K562 (cell line): ENCODE data around the gene MKS1. TPM values are rescaled to one million over a fixed set of nuclear protein-coding genes. Genes with fewer than 3 reads are reported as not detected.

ENCODE experiments used
- BACH1 ChIP-seq: fragments of 200-800 bp; sonication (Bioruptor generic); IDR thresholded peaks from 2 replicates; pipeline ENCODE4 v1.6.1; 2016; ENCODE audit warnings: missing genetic modification characterization, missing compliant biosample characterization
- CEBPB ChIP-seq: fragments of 450-650 bp; IDR thresholded peaks from 2 replicates; pipeline ENCODE4 v1.6.1; 2016; ENCODE audit warnings: missing genetic modification characterization, missing compliant biosample characterization
- COPS2 ChIP-seq: fragments of 450-650 bp; conservative IDR thresholded peaks from 2 replicates; pipeline ENCODE4 v1.6.1; 2016; ENCODE audit warnings: mild to moderate bottlenecking, moderate library complexity
- CREM ChIP-seq: IDR thresholded peaks from 2 replicates; pipeline ENCODE4 v1.6.1; 2014; ENCODE audit warnings: antibody characterized with exemption, low read depth
- FOXP1 ChIP-seq: sonication (generic); formaldehyde crosslinking; IDR thresholded peaks from 2 replicates; pipeline ENCODE4 v1.8.0; 2022; ENCODE audit warnings: mild to moderate bottlenecking, missing genetic modification reagents
- GTF2A2 ChIP-seq: IDR thresholded peaks from 2 replicates; pipeline ENCODE4 v1.6.1; 2016; ENCODE audit warnings: mild to moderate bottlenecking, missing genetic modification characterization, missing compliant biosample characterization
- HNRNPUL1 ChIP-seq: fragments of 200-400 bp; formaldehyde crosslinking; IDR thresholded peaks from 2 replicates; pipeline ENCODE4 v1.6.1; 2017; ENCODE audit warnings: low read length
- JUNB ChIP-seq: fragments of 450-650 bp; formaldehyde crosslinking; conservative IDR thresholded peaks from 2 replicates; pipeline ENCODE4 v1.4.0; 2020; ENCODE audit warnings: mild to moderate bottlenecking
- PURB ChIP-seq: sonication (generic); formaldehyde crosslinking; IDR thresholded peaks from 2 replicates; pipeline ENCODE4 v1.9.0; 2021; ENCODE audit warnings: low read depth, mild to moderate bottlenecking, missing genetic modification reagents
- RERE ChIP-seq: sonication (generic); formaldehyde crosslinking; IDR thresholded peaks from 2 replicates; pipeline ENCODE4 v1.8.0; 2023; ENCODE audit warnings: missing genetic modification reagents, mild to moderate bottlenecking, borderline replicate concordance
- SAFB2 ChIP-seq: fragments of 200-400 bp; formaldehyde crosslinking; IDR thresholded peaks from 2 replicates; pipeline ENCODE4 v1.6.1; 2018; ENCODE audit warnings: borderline replicate concordance, low read length, low read depth, moderate library complexity; ENCODE audit not compliant: severe bottlenecking
- SMAD2 ChIP-seq: fragments of 150-350 bp; IDR thresholded peaks from 2 replicates; pipeline ENCODE4 v1.6.1; 2014; ENCODE audit warnings: low read depth, mild to moderate bottlenecking, low read length
- SOX6 ChIP-seq: fragments of 450-650 bp; IDR thresholded peaks from 2 replicates; pipeline ENCODE4 v1.6.1; 2014; ENCODE audit warnings: mild to moderate bottlenecking
- SPI1 ChIP-seq: IDR thresholded peaks from 2 replicates; pipeline ENCODE4 v1.6.1; 2011; ENCODE audit warnings: low read depth, low read length, control low read depth, borderline replicate concordance
- TFE3 ChIP-seq: fragments of 450-650 bp; formaldehyde crosslinking; IDR thresholded peaks from 2 replicates; pipeline ENCODE4 v1.4.0; 2020; ENCODE audit warnings: mild to moderate bottlenecking, mixed read lengths
- TOE1 ChIP-seq, 2 experiments: fragments of 450-650 bp in 1 of 2; sonication (generic) in 1 of 2; formaldehyde crosslinking in 1 of 2; IDR thresholded peaks; 2 replicates each; pipeline versions ENCODE4 v1.7.1 to v1.8.0; 2016 to 2022; ENCODE audit warnings: borderline replicate concordance in 2 of 2, mild to moderate bottlenecking in 2 of 2, antibody characterized with exemption in 1 of 2, inconsistent platforms in 1 of 2, low read depth in 1 of 2, missing genetic modification reagents in 1 of 2, moderate library complexity in 1 of 2
- ZNF518B ChIP-seq: fragments of 250-450 bp; sonication (Bioruptor Pico); IDR thresholded peaks from 2 replicates; pipeline ENCODE4 v1.5.0; 2021; ENCODE audit warnings: mild to moderate bottlenecking, moderate library complexity
- ZNF589 ChIP-seq: fragments of 200-800 bp; sonication (Bioruptor generic); IDR thresholded peaks from 2 replicates; pipeline ENCODE4 v1.6.1; 2016; ENCODE audit warnings: low read depth, missing genetic modification characterization, missing compliant biosample characterization
- ZNF707 ChIP-seq: fragments of 250-450 bp; sonication (Bioruptor Pico); conservative IDR thresholded peaks from 2 replicates; pipeline ENCODE4 v1.8.0; 2022; ENCODE audit warnings: inconsistent platforms, mild to moderate bottlenecking, moderate library complexity
- polyA plus RNA-seq, 8 experiments: library from polyadenylated mRNA; depleted of rRNA in 4 of 8; stranded (reverse) in 5 of 8; unstranded in 3 of 8; fragments of >200 nt; fragmentation: Nextera tagmentation in 2 of 8; fragmentation: Illumina TruSeq in 1 of 8; extraction: Ambion mirVana in 2 of 8; extraction: Trizol in 1 of 8; gene quantifications; 2 replicates each; pipeline versions ENCODE4 v1.2.1 to v1.2.3, GENCODE V29; 2011 to 2014; ENCODE audit warnings: inconsistent platforms in 1 of 8, missing spikeins in 1 of 8
- total RNA-seq, 7 experiments: library from RNA; depleted of rRNA in 6 of 7; stranded (reverse); fragments of >200 nt in 6 of 7; fragmentation: Illumina TruSeq in 2 of 7; extraction: Trizol in 2 of 7; gene quantifications; 2 replicates each; pipeline versions ENCODE4 v1.2.1 to v1.2.3, GENCODE V29; 2011 to 2021; ENCODE audit warnings: low replicate concordance in 1 of 7

MKS1 gene
- total and polyA plus RNA-seq, 9 of the 15 experiments (the other 6 are each of a cell fraction or from before 2014, with no cell fraction given): 16.3 to 31.0 (median 25.9) TPM

GRCh38 chr17:58219789-58220183 lies 731 bp upstream of the MKS1 start (continued):
- no peak for TF ChIP-seq ZNF707 (CRISPR knock-in tag)
- 0 out of 2 replicates have a peak, but pooled peaks have one; percentile 50 for TF ChIP-seq BACH1 (tag)
- no peak for TF ChIP-seq COPS2
- no peak for TF ChIP-seq SMAD2
- no peak for TF ChIP-seq PURB (CRISPR knock-in tag)
- no peak for TF ChIP-seq FOXP1
- no peak for TF ChIP-seq GTF2A2 (tag)
- no peak for TF ChIP-seq CREM
- TF ChIP-seq RERE (CRISPR knock-in tag): no peak
- TF ChIP-seq JUNB (CRISPR knock-in tag): no peak
- TF ChIP-seq SPI1: peak; percentile 37; the same call in 1 of the 2 replicates
- TF ChIP-seq TFE3: no peak
- TF ChIP-seq CEBPB (tag): 0 out of 2 replicates have a peak, but pooled peaks have one; percentile 6
- no peak for TF ChIP-seq SAFB2
- TF ChIP-seq ZNF518B (CRISPR knock-in tag): no peak
- no peak for TF ChIP-seq SOX6
- TF ChIP-seq HNRNPUL1: no peak
- TF ChIP-seq TOE1 (IDR thresholded peaks at IDR 0.05; ENCODE audit: borderline replicate concordance): no peak
- TF ChIP-seq TOE1 (CRISPR knock-in tag; IDR thresholded peaks at IDR 0.05; ENCODE audit: borderline replicate concordance, low read depth): no peak
- TF ChIP-seq ZNF589 (CRISPR knock-in tag): no peak
